ENCODE measurements around the gene PPP2R3A.

The PPP2R3A gene

GRCh38 chr3:136018876-136019275 lies 53.3 kb downstream of the PPP2R3A start:
- Histone ChIP-seq H3K4me3 (ENCODE audit: low read length in 2 of 2) (no peak overlapping the region), H3K4me1 (ENCODE audit: control insufficient read depth in 2 of 2, insufficient read depth in 2 of 2, low read length in 2 of 2) (no peaks in the 10 kb centered on the region), H3K36me3 (ENCODE audit: control insufficient read depth in 2 of 2, insufficient read depth in 2 of 2, low read length in 2 of 2) (no peaks in the 10 kb centered on the region), H3K9ac (ENCODE audit: low read depth in 1 of 2, low read length in 2 of 2) (no peak overlapping the region), H3K27ac (ENCODE audit: low read depth in 2 of 2, low read length in 2 of 2) (no peak overlapping the region), H3K27me3 (ENCODE audit: control insufficient read depth in 2 of 2, insufficient read depth in 2 of 2, low read length in 2 of 2) (no peaks in the 10 kb centered on the region), H3K9me3 (ENCODE audit: control insufficient read depth in 2 of 2, low read length in 2 of 2) (no peaks in the 10 kb centered on the region)

- H3K36me3 ChIP-seq (ENCODE audit: control insufficient read depth in 2 of 2, insufficient read depth in 2 of 2, low read length in 2 of 2), result no peaks in the 10 kb centered on the region
Measured at GRCh38 chr3:136021803-136022202, 56.3 kb downstream of the PPP2R3A start.

GRCh38 chr3:136022529-136023263 lies 57.2 kb downstream of the PPP2R3A start:
- Histone ChIP-seq H3K36me3 (ENCODE audit: control insufficient read depth in 2 of 2, insufficient read depth in 2 of 2, low read length in 2 of 2) (peaks cover 1 to 2% of the 10 kb centered on the region in 2 donors), H3K4me3 (ENCODE audit: low read length in 2 of 2) (no peak overlapping the region), H3K9ac (ENCODE audit: low read depth in 1 of 2, low read length in 2 of 2) (no peak overlapping the region), H3K9me3 (ENCODE audit: control insufficient read depth in 2 of 2, low read length in 2 of 2) (no peaks in the 10 kb centered on the region), H3K27ac (ENCODE audit: low read depth in 2 of 2, low read length in 2 of 2) (no peak overlapping the region), H3K4me1 (ENCODE audit: control insufficient read depth in 2 of 2, insufficient read depth in 2 of 2, low read length in 2 of 2) (no peaks in the 10 kb centered on the region), H3K27me3 (ENCODE audit: control insufficient read depth in 2 of 2, insufficient read depth in 2 of 2, low read length in 2 of 2) (no peaks in the 10 kb centered on the region)

More at GRCh38 chr3:136021803-136022202, 56.3 kb downstream of the PPP2R3A start:
- H3K4me1 ChIP-seq (ENCODE audit: control insufficient read depth in 2 of 2, insufficient read depth in 2 of 2, low read length in 2 of 2), result no peaks in the 10 kb centered on the region
- H3K9me3 ChIP-seq (ENCODE audit: control insufficient read depth in 2 of 2, low read length in 2 of 2), result no peaks in the 10 kb centered on the region
- H3K27me3 ChIP-seq (ENCODE audit: control insufficient read depth in 2 of 2, insufficient read depth in 2 of 2, low read length in 2 of 2), result no peaks in the 10 kb centered on the region
- H3K4me3 ChIP-seq (ENCODE audit: low read length in 2 of 2), result no peak overlapping the region
- H3K9ac ChIP-seq (ENCODE audit: low read depth in 1 of 2, low read length in 2 of 2), result no peak overlapping the region
- no peak overlapping the region for H3K27ac ChIP-seq (ENCODE audit: low read depth in 2 of 2, low read length in 2 of 2)

- Histone ChIP-seq H3K4me3 (ENCODE audit: low read length in 2 of 2) (no peak overlapping the region), H3K27me3 (ENCODE audit: control insufficient read depth in 2 of 2, insufficient read depth in 2 of 2, low read length in 2 of 2) (no peaks in the 10 kb centered on the region), H3K9me3 (ENCODE audit: control insufficient read depth in 2 of 2, low read length in 2 of 2) (no peaks in the 10 kb centered on the region), H3K4me1 (ENCODE audit: control insufficient read depth in 2 of 2, insufficient read depth in 2 of 2, low read length in 2 of 2) (no peaks in the 10 kb centered on the region), H3K27ac (ENCODE audit: low read depth in 2 of 2, low read length in 2 of 2) (no peak overlapping the region), H3K9ac (ENCODE audit: low read depth in 1 of 2, low read length in 2 of 2) (no peak overlapping the region), H3K36me3 (ENCODE audit: control insufficient read depth in 2 of 2, insufficient read depth in 2 of 2, low read length in 2 of 2) (peaks cover 2 to 6% of the 10 kb centered on the region in 2 donors)
Measured at GRCh38 chr3:136023264-136023978, 57.9 kb downstream of the PPP2R3A start.

GRCh38 chr3:136036306-136036705 lies 70.8 kb downstream of the PPP2R3A start:
- Histone ChIP-seq H3K9ac (ENCODE audit: low read depth in 1 of 2, low read length in 2 of 2) (no peak overlapping the region), H3K4me3 (ENCODE audit: low read length in 2 of 2) (no peak overlapping the region), H3K4me1 (ENCODE audit: control insufficient read depth in 2 of 2, insufficient read depth in 2 of 2, low read length in 2 of 2) (no peaks in the 10 kb centered on the region), H3K36me3 (ENCODE audit: control insufficient read depth in 2 of 2, insufficient read depth in 2 of 2, low read length in 2 of 2) (peaks cover 0 to 4% of the 10 kb centered on the region in 2 donors), H3K27ac (ENCODE audit: low read depth in 2 of 2, low read length in 2 of 2) (no peak overlapping the region), H3K9me3 (ENCODE audit: control insufficient read depth in 2 of 2, low read length in 2 of 2) (no peaks in the 10 kb centered on the region), H3K27me3 (ENCODE audit: control insufficient read depth in 2 of 2, insufficient read depth in 2 of 2, low read length in 2 of 2) (no peaks in the 10 kb centered on the region)

- Histone ChIP-seq H3K4me1 (ENCODE audit: control insufficient read depth in 2 of 2, insufficient read depth in 2 of 2, low read length in 2 of 2) (no peaks in the 10 kb centered on the region), H3K9ac (ENCODE audit: low read depth in 1 of 2, low read length in 2 of 2) (no peak overlapping the region), H3K9me3 (ENCODE audit: control insufficient read depth in 2 of 2, low read length in 2 of 2) (no peaks in the 10 kb centered on the region), H3K27ac (ENCODE audit: low read depth in 2 of 2, low read length in 2 of 2) (no peak overlapping the region), H3K4me3 (ENCODE audit: low read length in 2 of 2) (no peak overlapping the region), H3K36me3 (ENCODE audit: control insufficient read depth in 2 of 2, insufficient read depth in 2 of 2, low read length in 2 of 2) (peaks cover 0 to 5% of the 10 kb centered on the region in 2 donors), H3K27me3 (ENCODE audit: control insufficient read depth in 2 of 2, insufficient read depth in 2 of 2, low read length in 2 of 2) (no peaks in the 10 kb centered on the region)
Measured at GRCh38 chr3:136038668-136039067, 73.1 kb downstream of the PPP2R3A start.

GRCh38 chr3:136042608-136043221 lies 77.2 kb downstream of the PPP2R3A start:
- H3K4me3 ChIP-seq (ENCODE audit: low read length in 2 of 2), result no peak overlapping the region
- no peak overlapping the region for H3K9ac ChIP-seq (ENCODE audit: low read depth in 1 of 2, low read length in 2 of 2)
- H3K4me1 ChIP-seq (ENCODE audit: control insufficient read depth in 2 of 2, insufficient read depth in 2 of 2, low read length in 2 of 2), result no peaks in the 10 kb centered on the region
- H3K36me3 ChIP-seq (ENCODE audit: control insufficient read depth in 2 of 2, insufficient read depth in 2 of 2, low read length in 2 of 2), result peaks cover 6 to 13% of the 10 kb centered on the region in 2 donors
- H3K27ac ChIP-seq (ENCODE audit: low read depth in 2 of 2, low read length in 2 of 2), result no peak overlapping the region
- H3K9me3 ChIP-seq (ENCODE audit: control insufficient read depth in 2 of 2, low read length in 2 of 2), result no peaks in the 10 kb centered on the region
- H3K27me3 ChIP-seq (ENCODE audit: control insufficient read depth in 2 of 2, insufficient read depth in 2 of 2, low read length in 2 of 2), result no peaks in the 10 kb centered on the region

GRCh38 chr3:136044980-136045745 lies 79.6 kb downstream of the PPP2R3A start:
- Histone ChIP-seq H3K36me3 (ENCODE audit: control insufficient read depth in 2 of 2, insufficient read depth in 2 of 2, low read length in 2 of 2) (peaks cover 13 to 14% of the 10 kb centered on the region in 2 donors), H3K9ac (ENCODE audit: low read depth in 1 of 2, low read length in 2 of 2) (no peak overlapping the region), H3K4me1 (ENCODE audit: control insufficient read depth in 2 of 2, insufficient read depth in 2 of 2, low read length in 2 of 2) (no peaks in the 10 kb centered on the region), H3K9me3 (ENCODE audit: control insufficient read depth in 2 of 2, low read length in 2 of 2) (no peaks in the 10 kb centered on the region), H3K4me3 (ENCODE audit: low read length in 2 of 2) (no peak overlapping the region), H3K27ac (ENCODE audit: low read depth in 2 of 2, low read length in 2 of 2) (no peak overlapping the region), H3K27me3 (ENCODE audit: control insufficient read depth in 2 of 2, insufficient read depth in 2 of 2, low read length in 2 of 2) (no peaks in the 10 kb centered on the region)

GRCh38 chr3:136048068-136048467 lies 82.5 kb downstream of the PPP2R3A start:
- Histone ChIP-seq H3K36me3 (ENCODE audit: control insufficient read depth in 2 of 2, insufficient read depth in 2 of 2, low read length in 2 of 2) (peaks cover 12 to 18% of the 10 kb centered on the region in 2 donors), H3K4me1 (ENCODE audit: control insufficient read depth in 2 of 2, insufficient read depth in 2 of 2, low read length in 2 of 2) (no peaks in the 10 kb centered on the region), H3K27me3 (ENCODE audit: control insufficient read depth in 2 of 2, insufficient read depth in 2 of 2, low read length in 2 of 2) (no peaks in the 10 kb centered on the region), H3K9me3 (ENCODE audit: control insufficient read depth in 2 of 2, low read length in 2 of 2) (no peaks in the 10 kb centered on the region), H3K27ac (ENCODE audit: low read depth in 2 of 2, low read length in 2 of 2) (no peak overlapping the region), H3K9ac (ENCODE audit: low read depth in 1 of 2, low read length in 2 of 2) (no peak overlapping the region), H3K4me3 (ENCODE audit: low read length in 2 of 2) (no peak overlapping the region)

All from mucosa of rectum (tissue), 2 donors.